ENCODE measurements around the gene ZBTB16.

Gene ZBTB16

GRCh38 chr11:114171257-114172054, 111.9 kb downstream of the ZBTB16 start:
- DNase-seq: no peak

- no peak for DNase-seq
Measured at GRCh38 chr11:114172055-114172861, 112.7 kb downstream of the ZBTB16 start.

DNA sequence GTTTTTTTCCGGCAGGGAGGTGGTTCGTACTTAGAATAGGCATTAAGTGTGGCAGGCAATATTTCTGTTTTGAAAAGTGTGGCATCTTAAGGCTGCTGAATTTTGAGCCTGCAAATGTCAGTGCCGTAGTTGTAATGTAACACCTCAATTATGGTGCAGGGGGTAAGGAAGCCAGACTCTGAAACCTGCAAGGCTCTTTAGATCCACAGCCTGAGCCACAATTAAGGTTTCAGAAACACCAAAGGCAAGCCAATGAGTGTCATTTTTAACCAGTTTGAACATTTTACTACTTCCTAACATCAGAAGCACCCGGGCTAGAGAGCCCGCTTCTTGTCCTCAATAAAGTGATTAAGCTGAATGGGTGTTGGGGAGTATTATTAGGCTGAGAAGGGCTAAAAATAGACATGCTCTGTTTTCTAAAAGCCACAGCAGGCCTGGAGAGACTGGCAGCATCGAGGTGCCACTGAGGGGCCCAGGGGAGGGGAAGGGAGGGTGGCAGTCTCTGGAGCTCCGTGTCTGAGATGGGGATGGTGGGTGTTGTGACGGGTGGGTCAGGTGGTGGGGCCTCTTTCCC, 113.4 kb downstream of the ZBTB16 start:
- no peak for DNase-seq

GRCh38 chr11:114173843-114174242, 114.3 kb downstream of the ZBTB16 start:
- DNase-seq: no peak

DNA sequence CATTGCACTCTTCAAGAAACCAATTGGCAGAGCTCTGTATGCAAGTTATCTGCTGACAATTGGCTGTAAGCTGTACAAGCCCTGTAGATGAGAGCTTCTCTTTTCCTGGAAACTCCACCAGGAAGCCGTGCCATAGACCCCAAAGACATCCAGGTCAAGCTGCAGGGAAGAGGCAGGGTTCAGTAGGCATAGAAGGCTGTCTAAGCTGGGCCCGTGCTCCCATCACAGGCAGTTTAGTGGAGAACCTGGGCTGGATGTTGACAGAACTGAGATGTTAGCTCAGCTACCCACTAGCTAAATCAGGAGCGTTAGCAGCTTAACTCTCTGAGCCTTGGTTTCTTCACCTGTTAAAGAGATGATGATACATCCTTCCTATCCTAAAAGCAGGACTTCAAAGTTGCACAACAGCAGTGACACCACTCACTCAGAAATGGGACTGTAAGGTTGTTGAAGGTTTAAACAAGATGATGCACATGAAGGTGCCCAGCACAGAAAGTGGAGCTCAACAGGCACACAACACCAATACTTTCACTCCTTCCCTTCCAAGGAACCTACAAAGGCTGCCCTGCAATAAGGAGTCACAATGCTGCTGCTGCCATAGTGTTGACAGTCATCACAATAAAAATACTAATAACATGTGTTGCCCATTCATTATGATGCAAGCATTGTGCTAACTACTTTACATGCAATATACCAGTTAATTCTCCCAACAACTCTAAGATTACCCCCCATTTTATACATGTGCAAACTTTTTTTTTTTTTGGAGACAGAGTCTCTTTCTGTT, 115.4 kb downstream of the ZBTB16 start:
- DNase-seq: no peak

DNA sequence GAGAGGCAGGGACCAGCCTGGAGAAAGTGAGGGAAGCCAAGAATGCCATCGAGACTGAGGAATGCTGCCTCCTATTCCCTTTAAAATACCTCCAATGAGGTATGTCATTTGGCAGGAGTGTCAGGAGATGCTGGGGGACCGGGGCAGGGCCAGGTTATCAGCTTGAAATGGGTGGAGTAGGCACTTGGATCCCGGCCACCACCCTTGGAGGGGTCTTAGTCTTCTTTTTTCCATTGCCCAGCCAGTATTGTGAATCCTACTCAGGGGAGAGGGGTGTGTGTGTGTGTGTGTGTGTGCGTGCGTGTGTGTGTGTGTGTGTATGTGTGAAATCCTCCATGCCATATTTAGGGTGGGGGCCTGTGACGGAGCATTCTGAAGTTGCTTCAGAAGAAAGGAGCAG, 116.2 kb downstream of the ZBTB16 start:
- DNase-seq: no peak

GRCh38 chr11:114176321-114176720, 116.8 kb downstream of the ZBTB16 start:
- no peak for DNase-seq

DNA sequence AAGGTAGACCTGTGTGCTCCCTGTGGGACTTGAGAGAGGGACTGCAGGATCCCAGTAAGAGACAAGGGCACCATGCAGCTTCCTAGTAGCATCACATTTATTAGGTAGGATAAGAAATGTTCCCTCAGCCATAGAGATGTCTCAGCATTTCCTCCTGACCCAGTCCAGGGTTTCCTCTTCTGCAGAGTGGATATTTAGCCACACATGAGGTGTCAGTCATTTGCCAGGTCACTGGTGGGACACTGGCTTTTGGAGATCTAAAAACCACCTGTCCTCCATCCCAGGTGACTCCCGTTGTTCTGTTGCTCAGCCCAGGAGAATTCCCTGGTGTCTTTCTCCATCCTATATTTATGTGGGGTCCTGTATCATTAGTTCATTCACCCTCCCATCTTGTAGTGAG, 119.1 kb downstream of the ZBTB16 start:
- no peak for DNase-seq

- DNase-seq: no peak
Measured at GRCh38 chr11:114179234-114179941, 119.9 kb downstream of the ZBTB16 start.

DNA sequence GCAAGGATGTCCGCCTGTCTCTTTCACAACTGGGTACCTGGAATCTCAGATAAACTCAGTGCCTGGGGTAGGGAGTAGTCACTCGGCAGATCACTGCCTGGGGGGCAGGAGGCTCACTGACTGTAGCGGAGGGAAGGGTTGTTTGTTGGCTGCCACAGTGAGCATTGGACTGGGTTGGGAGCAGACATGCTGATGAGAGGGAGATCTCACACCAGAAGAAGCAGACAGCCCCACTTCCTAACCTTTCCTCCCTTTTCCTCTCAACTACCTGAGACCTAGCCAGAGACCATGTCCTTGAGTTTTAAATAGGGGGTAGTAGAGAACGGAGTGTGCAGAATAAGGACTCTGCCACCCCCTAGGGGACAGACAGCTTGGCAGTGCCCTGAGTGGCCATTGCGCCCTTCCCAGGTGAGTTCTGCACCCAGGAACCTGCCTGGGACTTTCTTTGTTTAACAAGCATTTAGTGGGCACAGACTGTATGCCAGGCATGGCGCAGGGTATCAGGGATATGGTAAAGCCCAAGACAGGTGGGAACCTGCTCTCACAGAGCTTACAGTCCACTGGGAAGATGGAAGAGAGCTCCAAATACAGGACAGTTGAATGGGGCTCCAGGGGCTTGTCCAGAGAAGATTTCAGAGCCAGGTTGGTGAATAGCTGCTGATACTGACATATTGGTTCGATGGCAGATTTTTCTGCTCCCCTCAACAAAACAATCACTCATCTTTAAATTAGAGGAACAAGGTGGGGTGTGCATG, 121.0 kb downstream of the ZBTB16 start:
- DNase-seq: peak; percentile 56 to 89

DNA sequence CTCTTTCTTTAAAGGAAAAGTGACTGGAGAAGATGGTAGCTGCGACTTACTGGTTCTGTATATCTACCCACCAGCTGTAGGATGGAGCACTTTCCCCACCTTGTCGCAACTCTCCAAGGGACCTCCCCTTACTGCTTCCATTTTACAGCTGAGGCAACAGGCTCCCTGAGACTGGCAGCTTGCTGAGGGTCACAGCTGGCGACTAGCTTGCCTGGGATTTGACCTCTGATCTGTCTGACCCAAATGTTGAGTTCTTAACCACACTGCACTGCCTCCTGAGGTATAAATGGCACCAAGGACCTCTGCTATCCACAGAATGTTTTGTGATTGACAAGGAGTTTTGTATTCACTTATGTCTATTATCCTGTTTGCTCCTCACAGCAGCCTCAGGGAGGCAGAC, 121.7 kb downstream of the ZBTB16 start:
- no peak for DNase-seq

DNA sequence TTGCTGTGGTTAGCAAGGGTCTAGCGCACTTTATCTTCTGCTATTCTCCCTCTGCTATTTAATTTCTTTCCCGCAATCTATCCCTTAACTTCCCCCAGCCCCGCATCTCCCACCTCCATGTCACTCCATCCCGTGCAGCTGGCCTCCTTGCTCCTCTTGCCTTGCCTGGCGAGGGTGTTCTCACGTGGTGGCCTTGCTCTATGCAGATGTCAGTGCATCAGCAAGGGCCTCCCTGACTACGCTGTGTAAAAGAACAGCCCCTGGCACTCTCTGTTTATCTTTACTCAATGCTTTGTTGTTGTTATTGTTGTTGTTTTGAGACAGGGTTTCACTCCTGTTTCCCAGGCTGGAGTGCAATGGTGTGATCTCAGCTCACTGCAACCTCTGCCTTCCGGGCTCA, 122.2 kb downstream of the ZBTB16 start:
- no peak for DNase-seq

- DNase-seq: no peak
Measured at GRCh38 chr11:114182471-114183043, 123.0 kb downstream of the ZBTB16 start.

DNA sequence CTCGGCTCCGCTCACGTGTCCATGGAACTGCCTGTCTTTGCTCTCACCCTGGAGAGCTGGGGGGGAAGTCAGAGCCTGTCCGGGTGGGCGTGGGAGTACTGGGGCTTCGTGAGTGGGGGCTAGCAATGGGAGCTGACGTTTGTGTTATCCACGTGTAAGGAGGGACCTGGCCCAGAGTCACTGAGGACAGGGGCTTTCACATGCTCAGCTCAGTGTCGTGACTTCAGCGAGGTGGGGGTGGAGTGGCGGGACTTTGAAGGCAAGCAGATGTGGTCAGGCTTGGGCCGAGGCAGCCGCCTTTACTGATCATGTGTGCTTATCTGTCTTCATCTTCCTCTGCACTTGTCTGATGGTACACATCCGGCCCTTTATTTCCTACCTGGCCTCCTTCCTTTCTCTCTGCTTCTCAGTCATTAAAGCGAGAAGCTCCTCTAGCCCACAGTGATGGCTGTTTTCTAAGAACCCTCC, 123.6 kb downstream of the ZBTB16 start:
- no peak for DNase-seq

- DNase-seq: no peak
Measured at GRCh38 chr11:114185436-114185835, 125.9 kb downstream of the ZBTB16 start.

DNA sequence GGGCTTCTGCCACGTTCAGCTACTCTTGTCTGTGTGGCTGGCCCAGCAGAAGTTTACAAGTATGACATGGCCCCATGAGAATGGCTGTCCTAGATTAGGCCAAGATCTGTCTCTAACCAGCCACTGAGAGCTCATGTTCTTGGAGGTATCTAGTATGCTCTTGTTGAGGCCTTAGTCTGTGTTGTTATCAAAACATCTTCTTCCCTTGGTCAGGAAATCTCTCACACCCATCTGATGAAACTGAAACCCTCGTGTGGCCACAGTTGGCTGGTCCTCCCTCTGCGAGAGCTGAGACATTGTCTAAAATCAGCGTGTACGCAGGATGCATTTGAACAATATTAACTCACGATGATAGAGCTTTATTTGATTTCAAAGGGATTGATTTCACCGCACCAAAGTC, 127.7 kb downstream of the ZBTB16 start:
- DNase-seq: no peak

DNA sequence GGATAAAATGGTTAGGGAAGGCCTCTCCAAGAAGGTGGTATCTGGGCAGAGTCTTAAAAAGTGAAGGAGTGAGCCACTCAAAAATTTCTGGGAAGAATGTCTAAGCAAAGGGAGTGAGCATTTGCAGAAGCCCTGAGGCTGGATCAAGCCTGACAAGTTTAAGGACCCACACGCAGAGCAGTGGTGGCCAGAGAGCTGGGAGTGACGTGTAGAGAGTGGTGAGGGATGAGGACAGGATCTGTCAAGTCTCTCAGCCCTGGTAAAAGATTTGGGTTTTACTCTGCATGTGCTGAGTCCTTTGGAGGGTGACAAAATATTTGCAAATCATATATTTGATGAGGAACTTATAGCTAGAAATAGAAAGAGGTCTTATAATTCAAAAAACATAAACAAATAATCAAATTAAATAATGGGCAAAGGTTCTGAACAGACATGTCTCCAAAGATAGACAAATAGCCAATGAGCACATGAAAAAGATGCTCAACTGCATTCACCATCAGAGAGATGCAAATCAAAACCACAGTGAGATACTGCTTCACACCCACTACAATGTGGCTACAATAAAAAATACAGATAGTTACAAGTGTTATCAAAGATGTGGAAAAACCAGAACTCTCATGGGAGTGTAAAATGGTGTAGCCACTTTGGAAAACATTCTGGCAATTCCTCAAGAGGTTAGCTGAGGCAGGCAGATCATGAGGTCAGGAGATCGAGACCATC, 129.5 kb downstream of the ZBTB16 start:
- DNase-seq: no peak

DNA sequence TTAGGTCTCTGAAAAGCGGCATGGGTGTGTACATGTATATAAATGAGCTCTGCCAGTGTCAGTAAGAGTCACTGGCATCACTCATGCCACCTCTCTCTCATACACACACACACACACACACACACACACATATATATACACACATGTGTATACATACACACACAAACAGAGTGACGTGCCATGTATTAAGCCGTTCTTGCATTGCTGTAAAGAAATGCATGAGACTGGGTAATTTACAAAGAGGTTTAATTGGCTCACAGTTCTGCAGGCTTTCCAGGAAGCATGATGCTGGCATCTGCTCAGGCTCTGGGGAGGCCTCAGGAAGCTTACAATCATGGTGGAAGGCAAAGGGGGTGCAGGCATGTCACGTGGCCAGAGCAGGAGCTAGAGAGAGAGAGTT, 131.1 kb downstream of the ZBTB16 start:
- DNase-seq: no peak

DNA sequence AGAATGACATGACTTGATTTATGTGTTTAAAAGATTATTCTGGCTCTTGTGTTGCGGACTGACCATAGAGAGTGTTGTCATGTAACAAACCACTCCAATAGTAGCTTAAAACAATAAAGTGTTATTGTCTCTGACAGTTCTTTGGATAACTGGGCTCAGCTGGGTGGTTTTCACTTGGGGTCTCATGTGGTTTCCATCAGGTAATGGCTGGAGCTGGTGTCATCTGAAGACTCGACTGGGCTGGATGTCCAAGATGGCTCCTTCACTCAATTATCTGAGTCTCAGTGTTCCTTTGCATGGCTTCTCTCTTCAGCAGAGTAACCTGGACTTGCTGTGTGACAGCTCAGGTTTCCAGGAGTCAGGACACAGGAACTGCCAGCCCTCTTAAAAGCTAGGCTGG, 132.4 kb downstream of the ZBTB16 start:
- DNase-seq: no peak

DNA sequence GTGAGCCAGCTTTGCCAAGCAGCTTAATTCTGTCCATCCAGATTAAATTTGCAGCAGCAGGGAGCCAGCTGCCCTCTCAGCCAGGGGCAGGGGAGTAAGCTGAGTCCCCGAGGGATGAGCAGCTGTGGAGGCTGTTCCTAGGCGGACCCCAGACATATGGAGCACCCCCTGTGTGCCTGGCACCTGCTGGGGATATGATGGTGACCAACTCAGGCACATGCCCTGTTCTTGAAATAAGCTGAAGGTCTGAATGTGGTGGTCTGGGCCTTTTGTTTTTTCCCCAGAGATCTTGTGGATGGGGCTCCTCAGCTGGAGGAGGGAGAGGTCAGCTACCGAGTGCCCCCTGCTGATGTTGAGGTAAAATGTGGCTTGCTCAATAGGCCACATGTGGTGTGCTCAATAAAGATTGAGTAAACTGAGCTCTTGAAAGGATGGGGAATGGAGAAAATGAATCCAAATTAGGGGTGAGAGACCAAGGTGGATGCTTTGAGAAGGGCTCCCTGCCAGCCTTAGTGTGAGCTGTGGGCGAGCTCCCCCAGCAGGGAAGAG, 133.4 kb downstream of the ZBTB16 start:
- DNase-seq: no peak

Measured in NCI-H526 (cell line).